Activated T-helper 2 cell treated with anti-CD3 and anti-CD28 coated beads, Interferon-gamma antibody, Interleukin-2, Interleukin-4, amounts not matched to agents 10 μg/mL and 5 μg/mL and 100 μg/mL, durations not matched to agents 14 hours and 24 hours and 36 hours (primary cell): Measurements from ENCODE around the gene LDHAL6A. TPM values are rescaled to one million over a fixed set of nuclear protein-coding genes. Genes with fewer than 3 reads are reported as not detected.

Experiments used
- DNase-seq: peaks from one replicate; pipeline ENCODE4 v3.0.0; 2021; ENCODE audit warnings: low spot score
- H3K27ac Mint-ChIP-seq: one replicate; pipeline ENCODE4 v1.8.0; 2021; ENCODE audit warnings: mixed read lengths
- H3K27me3 Mint-ChIP-seq: one replicate; pipeline ENCODE4 v1.8.0; 2021; ENCODE audit warnings: low read depth, mixed read lengths
- H3K36me3 Mint-ChIP-seq: one replicate; pipeline ENCODE4 v1.8.0; 2021; ENCODE audit warnings: low read depth, mixed read lengths
- H3K4me1 Mint-ChIP-seq: one replicate; pipeline ENCODE4 v1.8.0; 2021; ENCODE audit warnings: low read depth, mixed read lengths
- H3K4me3 Mint-ChIP-seq: one replicate; pipeline ENCODE4 v1.8.0; 2021; ENCODE audit warnings: low read depth, mild to moderate bottlenecking, moderate library complexity, mixed read lengths
- H3K9me3 Mint-ChIP-seq: one replicate; pipeline ENCODE4 v1.8.0; 2021; ENCODE audit warnings: mixed read lengths
- intact Hi-C: fragments of 100-400 bp; cut with micrococcal nuclease; formaldehyde crosslinking; loops from one replicate; pipeline ENCODE4 v1.15.1; 2023
- total RNA-seq: library from RNA; stranded (reverse); gene quantifications from 2 replicates; pipeline ENCODE4 v1.2.3, GENCODE V29; 2022

The LDHAL6A gene
- total RNA-seq, 1 donor from 2014 or later, result not detected

DNA sequence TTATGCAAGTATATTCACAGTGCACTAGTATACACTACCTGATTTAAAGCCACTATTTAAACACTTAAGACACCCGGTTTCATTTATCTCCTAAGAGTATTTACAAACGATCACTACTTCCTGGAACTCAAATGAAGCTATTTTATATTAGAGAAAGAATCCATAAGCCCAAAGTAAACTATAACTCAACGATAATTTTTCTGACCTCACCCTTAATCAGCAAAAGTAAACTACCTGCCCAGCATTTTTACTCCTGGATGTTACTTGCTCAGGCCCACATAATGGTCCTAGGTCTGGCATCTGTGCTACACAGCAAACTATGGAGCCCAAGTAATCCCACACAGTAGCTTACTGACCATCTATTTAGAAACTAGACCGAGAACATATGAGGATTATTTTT, 37.7 kb downstream of the LDHAL6A start:
- DNase-seq, result no peak
- Mint-ChIP-seq H3K9me3 (no peaks in the 10 kb centered on the region), H3K36me3 (peaks cover 33% of the 10 kb centered on the region), H3K27ac (no peak overlapping the region), H3K27me3 (no peaks in the 10 kb centered on the region), H3K4me1 (peaks cover 2% of the 10 kb centered on the region), H3K4me3 (no peak overlapping the region)
- intact Hi-C loops, result no loop called here

DNA sequence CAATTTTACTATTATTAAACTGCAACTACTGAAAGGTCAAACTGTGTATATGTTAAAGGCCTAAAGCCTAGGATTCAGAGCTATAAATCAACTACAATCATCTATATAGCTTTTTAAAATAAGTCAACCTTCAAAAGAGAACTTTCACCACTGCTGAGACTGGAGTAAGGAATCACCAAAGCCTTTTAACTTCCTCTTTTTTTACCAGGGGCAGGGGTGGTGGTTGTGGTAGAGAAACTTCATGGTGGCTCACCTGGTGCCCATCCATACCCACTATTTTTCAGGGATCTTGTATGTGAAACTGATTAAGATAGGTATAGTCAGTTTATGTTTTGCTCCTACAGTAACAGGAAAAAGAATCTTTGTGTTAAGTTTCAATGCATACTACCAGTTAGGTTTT, 39.6 kb downstream of the LDHAL6A start:
- intact Hi-C loops, result no loop called here
- H3K27ac Mint-ChIP-seq, result no peak overlapping the region
- no peak for DNase-seq
- H3K36me3 Mint-ChIP-seq, result peaks cover 40% of the 10 kb centered on the region
- H3K4me3 Mint-ChIP-seq, result no peak overlapping the region
- no peaks in the 10 kb centered on the region for H3K9me3 Mint-ChIP-seq
- no peaks in the 10 kb centered on the region for H3K27me3 Mint-ChIP-seq
- peaks cover 2% of the 10 kb centered on the region for H3K4me1 Mint-ChIP-seq

- no peak overlapping the region for H3K4me3 Mint-ChIP-seq
- DNase-seq, result no peak
- H3K9me3 Mint-ChIP-seq, result no peaks in the 10 kb centered on the region
- no peaks in the 10 kb centered on the region for H3K27me3 Mint-ChIP-seq
- peaks cover 40% of the 10 kb centered on the region for H3K36me3 Mint-ChIP-seq
- intact Hi-C loops, result no loop called here
- no peak overlapping the region for H3K27ac Mint-ChIP-seq
- no peaks in the 10 kb centered on the region for H3K4me1 Mint-ChIP-seq
Measured at GRCh38 chr11:18495703-18496102, 40.0 kb downstream of the LDHAL6A start.

GRCh38 chr11:18498039-18498438, 42.4 kb downstream of the LDHAL6A start:
- no peaks in the 10 kb centered on the region for H3K27me3 Mint-ChIP-seq
- peaks cover 57% of the 10 kb centered on the region for H3K36me3 Mint-ChIP-seq
- H3K27ac Mint-ChIP-seq, result no peak overlapping the region
- H3K9me3 Mint-ChIP-seq, result no peaks in the 10 kb centered on the region
- intact Hi-C loops, result no loop called here
- no peak overlapping the region for H3K4me3 Mint-ChIP-seq
- no peak for DNase-seq
- H3K4me1 Mint-ChIP-seq, result no peaks in the 10 kb centered on the region

DNA sequence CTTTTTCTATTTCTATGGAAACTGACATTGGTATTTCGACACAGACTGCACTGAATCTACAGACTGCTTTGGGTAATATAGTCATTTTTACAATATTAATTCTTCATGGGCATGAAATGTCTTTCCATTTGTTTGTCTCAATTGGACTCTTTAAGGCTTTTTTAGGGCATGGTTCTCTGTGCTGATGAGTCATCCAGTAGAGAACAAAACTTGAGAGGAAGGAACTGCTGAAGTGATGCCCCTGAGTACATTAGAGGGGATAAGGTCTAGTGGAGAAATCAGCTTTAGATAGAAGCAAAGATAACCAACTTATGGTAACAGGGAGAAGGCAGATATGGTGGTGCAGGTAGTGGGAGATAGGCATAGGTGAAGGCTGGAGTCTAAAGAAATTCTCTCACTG, 46.0 kb downstream of the LDHAL6A start:
- no peaks in the 10 kb centered on the region for H3K9me3 Mint-ChIP-seq
- H3K27ac Mint-ChIP-seq, result no peak overlapping the region
- H3K4me3 Mint-ChIP-seq, result no peak overlapping the region
- H3K36me3 Mint-ChIP-seq, result peaks cover 52% of the 10 kb centered on the region
- no peaks in the 10 kb centered on the region for H3K4me1 Mint-ChIP-seq
- intact Hi-C loops, result no loop called here
- H3K27me3 Mint-ChIP-seq, result no peaks in the 10 kb centered on the region
- no peak for DNase-seq

DNA sequence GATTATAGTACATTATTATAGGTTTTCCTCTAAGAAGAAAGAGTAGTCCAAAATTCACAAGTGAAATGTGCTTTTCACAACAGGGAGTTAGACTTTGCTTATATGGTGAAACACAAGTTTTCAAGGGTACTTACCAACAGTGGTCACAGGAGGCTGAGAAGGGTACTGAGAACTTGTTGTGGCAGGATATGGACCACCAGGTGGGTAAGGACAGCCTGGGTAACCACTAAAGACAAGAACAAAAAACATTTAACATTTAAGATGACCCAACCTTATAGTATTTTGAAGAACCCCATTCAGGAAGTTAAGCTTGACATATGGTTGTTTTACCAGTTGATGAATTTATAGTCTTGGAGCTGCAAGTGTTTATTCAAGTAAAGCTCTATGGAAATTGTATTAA, 46.7 kb downstream of the LDHAL6A start:
- no peak overlapping the region for H3K27ac Mint-ChIP-seq
- no peaks in the 10 kb centered on the region for H3K4me1 Mint-ChIP-seq
- H3K36me3 Mint-ChIP-seq, result peaks cover 56% of the 10 kb centered on the region
- intact Hi-C loops, result no loop called here
- no peak for DNase-seq
- H3K4me3 Mint-ChIP-seq, result no peak overlapping the region
- no peaks in the 10 kb centered on the region for H3K9me3 Mint-ChIP-seq
- H3K27me3 Mint-ChIP-seq, result no peaks in the 10 kb centered on the region

DNA sequence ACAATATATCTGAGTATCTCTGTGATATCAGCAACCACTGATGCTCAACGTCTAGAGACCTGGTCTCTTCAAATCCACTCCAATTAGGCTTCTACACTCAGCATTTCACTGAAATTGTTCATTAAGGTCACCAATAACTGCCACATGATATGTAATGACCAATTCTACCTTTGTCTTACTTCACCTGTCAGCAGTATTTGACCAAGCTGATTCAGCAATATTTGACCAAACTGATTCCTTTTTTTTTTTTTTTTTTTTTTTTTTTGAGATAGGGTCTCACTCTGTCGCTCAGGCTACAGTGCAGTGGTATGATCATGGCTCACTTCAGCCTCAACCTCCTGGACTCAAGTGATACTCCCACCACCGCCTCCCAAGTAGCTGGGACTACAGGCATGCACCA, 65.5 kb downstream of the LDHAL6A start:
- Mint-ChIP-seq H3K27me3 (no peaks in the 10 kb centered on the region), H3K4me1 (peaks cover 22% of the 10 kb centered on the region), H3K9me3 (no peaks in the 10 kb centered on the region), H3K36me3 (peaks cover 22% of the 10 kb centered on the region), H3K27ac (no peak overlapping the region), H3K4me3 (no peak overlapping the region)
- intact Hi-C loops, result loop anchor here (10.0 kb wide), 1 partner anchor 506 kb away; the partner anchor contains the start of gene SERGEF
- no peak for DNase-seq

DNA sequence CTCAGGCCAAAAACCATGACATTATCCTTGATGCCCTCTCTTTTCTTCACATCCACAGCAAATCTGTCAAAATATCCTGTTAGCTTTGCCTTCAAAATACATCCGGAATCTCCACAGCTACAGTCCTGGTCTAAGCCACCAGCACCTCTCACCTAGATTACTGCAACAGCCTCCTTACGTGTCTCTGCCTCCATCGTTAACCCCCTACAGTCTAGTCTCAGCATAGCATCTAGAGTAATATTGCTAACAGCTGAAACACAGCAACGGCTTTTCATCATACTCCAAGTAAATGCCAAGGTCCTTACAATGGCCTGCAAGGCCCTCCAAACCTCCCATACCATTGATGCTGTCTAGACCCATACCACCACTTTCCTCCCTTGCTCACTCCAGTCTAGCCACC, 66.7 kb downstream of the LDHAL6A start:
- no peaks in the 10 kb centered on the region for H3K27me3 Mint-ChIP-seq
- peaks cover 22% of the 10 kb centered on the region for H3K36me3 Mint-ChIP-seq
- H3K27ac Mint-ChIP-seq, result peak overlapping the region; percentile 10
- intact Hi-C loops, result loop anchor here (10.0 kb wide), 1 partner anchor 508 kb away; the partner anchor contains the start of gene SERGEF
- H3K9me3 Mint-ChIP-seq, result no peaks in the 10 kb centered on the region
- DNase-seq, result no peak
- peaks cover 22% of the 10 kb centered on the region for H3K4me1 Mint-ChIP-seq
- no peak overlapping the region for H3K4me3 Mint-ChIP-seq

GRCh38 chr11:18523084-18523483, 67.4 kb downstream of the LDHAL6A start:
- H3K9me3 Mint-ChIP-seq, result no peaks in the 10 kb centered on the region
- intact Hi-C loops, result loop anchor here (10.0 kb wide), 1 partner anchor 508 kb away; the partner anchor contains the start of gene SERGEF
- H3K4me1 Mint-ChIP-seq, result peaks cover 27% of the 10 kb centered on the region
- H3K36me3 Mint-ChIP-seq, result peaks cover 19% of the 10 kb centered on the region
- DNase-seq, result no peak
- H3K4me3 Mint-ChIP-seq, result no peak overlapping the region
- H3K27me3 Mint-ChIP-seq, result no peaks in the 10 kb centered on the region
- H3K27ac Mint-ChIP-seq, result no peak overlapping the region

GRCh38 chr11:18524248-18524647, 68.6 kb downstream of the LDHAL6A start:
- H3K36me3 Mint-ChIP-seq, result peaks cover 20% of the 10 kb centered on the region
- H3K27ac Mint-ChIP-seq, result no peak overlapping the region
- peak overlapping the region; percentile 6 for H3K4me3 Mint-ChIP-seq
- DNase-seq, result no peak
- H3K27me3 Mint-ChIP-seq, result no peaks in the 10 kb centered on the region
- H3K9me3 Mint-ChIP-seq, result no peaks in the 10 kb centered on the region
- peaks cover 30% of the 10 kb centered on the region for H3K4me1 Mint-ChIP-seq
- intact Hi-C loops, result loop anchor here (10.0 kb wide), 1 partner anchor 509 kb away; the partner anchor contains the start of gene SERGEF

- intact Hi-C loops, result loop anchor here (1.0 to 10.0 kb wide), 11 partner anchors 62 to 511 kb away; partner anchors contain the start of genes GTF2H1, HPS5, LDHA and SERGEF
- Mint-ChIP-seq H3K27me3 (no peaks in the 10 kb centered on the region), H3K9me3 (no peaks in the 10 kb centered on the region), H3K36me3 (peaks cover 21% of the 10 kb centered on the region), H3K27ac (peak overlapping the region; percentile 98), H3K4me3 (peak overlapping the region; percentile 97), H3K4me1 (peaks cover 27% of the 10 kb centered on the region)
- DNase-seq, result no peak
Measured at GRCh38 chr11:18526130-18526520, 70.5 kb downstream of the LDHAL6A start.

- Mint-ChIP-seq H3K4me1 (peaks cover 30% of the 10 kb centered on the region), H3K36me3 (peaks cover 26% of the 10 kb centered on the region), H3K9me3 (no peaks in the 10 kb centered on the region), H3K4me3 (peak within 1 kb of the TSS; percentile 97), H3K27me3 (no peaks in the 10 kb centered on the region), H3K27ac (peak within 1 kb of the TSS; percentile 98)
- intact Hi-C loops, result loop anchor here (1.0 to 10.0 kb wide), 11 partner anchors 62 to 512 kb away; partner anchors contain the start of genes GTF2H1, HPS5, LDHA and SERGEF
- DNase-seq, result peak; percentile 90
Measured at GRCh38 chr11:18526521-18527296, 71.1 kb downstream of the LDHAL6A start, which contains the start of gene TSG101. TSS of gene TSG101 (minus strand) at chr11:18526942. CDS start at chr11:18526816, 126 bp downstream.

DNA sequence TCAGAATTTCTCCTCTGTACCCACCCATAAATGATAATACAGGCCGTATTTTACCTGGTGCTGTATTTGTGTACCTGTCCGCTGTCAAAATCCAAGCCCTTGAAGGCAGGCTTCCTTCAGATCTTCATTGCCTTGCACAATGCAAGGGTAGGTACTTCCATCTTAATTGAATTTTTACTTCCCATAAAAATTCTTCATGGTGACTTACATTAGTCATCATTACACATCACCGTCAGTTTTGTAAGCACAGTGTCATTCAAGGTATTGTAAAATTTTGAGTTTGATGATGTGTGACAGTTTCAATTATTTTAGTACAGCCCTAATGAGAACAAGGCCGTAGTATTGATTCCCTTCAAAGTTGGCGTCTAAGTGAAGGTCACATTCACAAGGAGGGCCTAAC, 71.9 kb downstream of the LDHAL6A start:
- intact Hi-C loops, result loop anchor here (2.0 to 10.0 kb wide), 7 partner anchors 89 to 513 kb away; partner anchors contain the start of genes GTF2H1, HPS5 and SERGEF
- Mint-ChIP-seq H3K36me3 (peaks cover 18% of the 10 kb centered on the region), H3K9me3 (no peaks in the 10 kb centered on the region), H3K4me1 (peaks cover 25% of the 10 kb centered on the region), H3K4me3 (peak overlapping the region; percentile 97), H3K27ac (peak overlapping the region; percentile 98), H3K27me3 (no peaks in the 10 kb centered on the region)
- no peak for DNase-seq
